Neural crest cell (in vitro differentiated cells): ENCODE data around the gene ROBO1. TPM values are rescaled to one million over a fixed set of nuclear protein-coding genes. Genes with fewer than 3 reads are reported as not detected.

Experiments used
- DNase-seq: peaks from one replicate; pipeline ENCODE4 v3.0.0; 2021; ENCODE audit warnings: low read depth, mixed read lengths, low spot score
- H3K27ac Mint-ChIP-seq: one replicate; pipeline ENCODE4 v1.8.0; 2021; ENCODE audit warnings: mild to moderate bottlenecking, mixed read lengths; ENCODE audit not compliant: unreplicated experiment
- H3K27me3 Mint-ChIP-seq: 2 replicates; pipeline ENCODE4 v1.8.0; 2021; ENCODE audit warnings: low read depth, mild to moderate bottlenecking, mixed read lengths
- H3K36me3 Mint-ChIP-seq: 2 replicates; pipeline ENCODE4 v1.8.0; 2021; ENCODE audit warnings: low read depth, mild to moderate bottlenecking, mixed read lengths
- H3K4me1 Mint-ChIP-seq: 2 replicates; pipeline ENCODE4 v1.8.0; 2021; ENCODE audit warnings: mixed read lengths
- H3K4me3 Mint-ChIP-seq: one replicate; pipeline ENCODE4 v1.8.0; 2021; ENCODE audit warnings: mild to moderate bottlenecking, mixed read lengths
- H3K9me3 Mint-ChIP-seq: 2 replicates; pipeline ENCODE4 v1.8.0; 2021; ENCODE audit warnings: mixed read lengths
- CTCF ChIP-seq: fragments of 200-600 bp; sonication (generic); conservative IDR thresholded peaks from 2 replicates; pipeline ENCODE4 v1.5.0; 2021; ENCODE audit warnings: antibody characterized with exemption, mild to moderate bottlenecking
- total RNA-seq: library from RNA; stranded (reverse); gene quantifications from 2 replicates; pipeline ENCODE4 v1.2.1, GENCODE V29; 2021

The ROBO1 gene
- total RNA-seq, 1 donor from 2014 or later: 88.7 TPM

- H3K4me3 Mint-ChIP-seq: no peak overlapping the region
- H3K27ac Mint-ChIP-seq: no peak overlapping the region
- TF ChIP-seq CTCF: no peak
- H3K4me1 Mint-ChIP-seq: no peaks in the 10 kb centered on the region
- no peaks in the 10 kb centered on the region for H3K9me3 Mint-ChIP-seq
- no peaks in the 10 kb centered on the region for H3K36me3 Mint-ChIP-seq
- no peaks in the 10 kb centered on the region for H3K27me3 Mint-ChIP-seq
- DNase-seq: no peak
These were observed 97.6 kb downstream of the ROBO1 start for GRCh38 chr3:79670178-79670577.

GRCh38 chr3:79664455-79664854 lies 103.3 kb downstream of the ROBO1 start:
- no peaks in the 10 kb centered on the region for H3K4me1 Mint-ChIP-seq
- no peak for TF ChIP-seq CTCF
- no peak for DNase-seq
- no peaks in the 10 kb centered on the region for H3K27me3 Mint-ChIP-seq
- H3K4me3 Mint-ChIP-seq: no peak overlapping the region
- H3K27ac Mint-ChIP-seq: no peak overlapping the region
- no peaks in the 10 kb centered on the region for H3K36me3 Mint-ChIP-seq
- H3K9me3 Mint-ChIP-seq: peaks cover 5% of the 10 kb centered on the region

GRCh38 chr3:79661896-79662295 lies 105.9 kb downstream of the ROBO1 start:
- no peaks in the 10 kb centered on the region for H3K27me3 Mint-ChIP-seq
- no peak overlapping the region for H3K4me3 Mint-ChIP-seq
- no peak for DNase-seq

GRCh38 chr3:79657076-79657475 lies 110.7 kb downstream of the ROBO1 start:
- DNase-seq: no peak
- H3K9me3 Mint-ChIP-seq: peaks cover 5% of the 10 kb centered on the region
- H3K27me3 Mint-ChIP-seq: no peaks in the 10 kb centered on the region
- no peaks in the 10 kb centered on the region for H3K4me1 Mint-ChIP-seq
- no peaks in the 10 kb centered on the region for H3K36me3 Mint-ChIP-seq
- TF ChIP-seq CTCF: no peak
- no peak overlapping the region for H3K27ac Mint-ChIP-seq
- no peak overlapping the region for H3K4me3 Mint-ChIP-seq

More at GRCh38 chr3:79661896-79662295, 105.9 kb downstream of the ROBO1 start:
- H3K9me3 Mint-ChIP-seq: peaks cover 5% of the 10 kb centered on the region
- no peak for TF ChIP-seq CTCF
- H3K4me1 Mint-ChIP-seq: no peaks in the 10 kb centered on the region
- H3K36me3 Mint-ChIP-seq: no peaks in the 10 kb centered on the region
- H3K27ac Mint-ChIP-seq: no peak overlapping the region

GRCh38 chr3:79654019-79654418 lies 113.8 kb downstream of the ROBO1 start:
- Mint-ChIP-seq H3K27me3 (no peaks in the 10 kb centered on the region), H3K27ac (no peak overlapping the region), H3K36me3 (no peaks in the 10 kb centered on the region), H3K4me1 (peaks cover 4% of the 10 kb centered on the region), H3K9me3 (no peaks in the 10 kb centered on the region), H3K4me3 (no peak overlapping the region)
- no peak for TF ChIP-seq CTCF
- DNase-seq: no peak
